ENCODE data around the gene SUSD1. TPM values are rescaled to one million over a fixed set of nuclear protein-coding genes. Genes with fewer than 3 reads are reported as not detected.

Gene SUSD1
- total and polyA plus RNA-seq, 4 donors, result 1.2 to 19.0 (median 3.2) TPM

- TF ChIP-seq TAF1 (conservative IDR thresholded peaks at IDR 0.05), result no peak
- no peak for TF ChIP-seq CTCF (IDR thresholded peaks at IDR 0.05; ENCODE audit: low read depth, low read length, missing input control)
- no peak for TF ChIP-seq FOXA2 (IDR thresholded peaks at IDR 0.05)
- no peak for TF ChIP-seq REST (IDR thresholded peaks at IDR 0.05)
- no peak for TF ChIP-seq YY1 (IDR thresholded peaks at IDR 0.05)
- no peak for TF ChIP-seq ZBTB33 (IDR thresholded peaks at IDR 0.05)
- Histone ChIP-seq H3K36me3 (ENCODE audit: control insufficient read depth in 4 of 4, insufficient read depth in 3 of 4, low read depth in 1 of 4, low read length in 3 of 4) (no peaks in the 10 kb centered on the region), H3K9me3 (ENCODE audit: control insufficient read depth in 4 of 4, low read length in 3 of 4) (no peaks in the 10 kb centered on the region), H3K4me1 (ENCODE audit: control insufficient read depth in 4 of 4, insufficient read depth in 4 of 4, low read length in 3 of 4) (peaks cover 6 to 51% (median 44%) of the 10 kb centered on the region in 4 donors), H3K27ac (ENCODE audit: low read depth in 1 of 2, low read length in 2 of 2) (peak overlapping the region; percentile 73 to 87), H3K9ac (ENCODE audit: low read depth in 1 of 2, low read length in 2 of 2) (peak overlapping the region in 1 of 2 donors; percentile 24), H3K4me3 (ENCODE audit: low read depth in 1 of 3, low read length in 3 of 3) (no peak overlapping the region), H3K27me3 (ENCODE audit: control insufficient read depth in 4 of 4, insufficient read depth in 4 of 4, low read length in 3 of 4) (no peaks in the 10 kb centered on the region)
- DNase-seq (ENCODE audit: low spot score), result no peak
- 70% methylated on average over 2 of the region's 2 CpGs for WGBS
Observed at GRCh38 chr9:112034216-112034611, 140.9 kb downstream of the SUSD1 start.

- peaks cover 6 to 51% (median 44%) of the 10 kb centered on the region in 4 donors for H3K4me1 ChIP-seq (ENCODE audit: control insufficient read depth in 4 of 4, insufficient read depth in 4 of 4, low read length in 3 of 4)
- no peak for TF ChIP-seq HNF4G (IDR thresholded peaks at IDR 0.05)
- no peak for TF ChIP-seq GABPA (IDR thresholded peaks at IDR 0.05 in 1 of 2, conservative IDR thresholded peaks at IDR 0.05 in 1 of 2)
- peak; percentile 51 to 80 for TF ChIP-seq JUND (IDR thresholded peaks at IDR 0.05)
- peak; percentile 77 to 78 for TF ChIP-seq HNF4A (conservative IDR thresholded peaks at IDR 0.05)
- no peak for TF ChIP-seq TAF1 (conservative IDR thresholded peaks at IDR 0.05)
- TF ChIP-seq FOXA1 (IDR thresholded peaks at IDR 0.05), result peak; percentile 95
- peak; percentile 85 for TF ChIP-seq SP1 (IDR thresholded peaks at IDR 0.05)
- TF ChIP-seq ZBTB33 (IDR thresholded peaks at IDR 0.05), result peak; percentile 49
- peak; percentile 97 to 98 for TF ChIP-seq RXRA (IDR thresholded peaks at IDR 0.05)
- TF ChIP-seq FOXA2 (IDR thresholded peaks at IDR 0.05), result peak; percentile 99
- TF ChIP-seq EGR1 (IDR thresholded peaks at IDR 0.05; ENCODE audit: low read depth in 2 of 2), result peak in 1 of 2 donors; percentile 10
- no peak for TF ChIP-seq CTCF (IDR thresholded peaks at IDR 0.05; ENCODE audit: low read depth, low read length, missing input control)
- TF ChIP-seq RAD21 (IDR thresholded peaks at IDR 0.05), result peak; percentile 41 to 53
- TF ChIP-seq NR2F2 (IDR thresholded peaks at IDR 0.05), result peak; percentile 87
- no peak for TF ChIP-seq ATF3 (IDR thresholded peaks at IDR 0.05)
- peak; percentile 27 for TF ChIP-seq MAX (IDR thresholded peaks at IDR 0.05)
Observed at GRCh38 chr9:112033237-112034215, 141.6 kb downstream of the SUSD1 start.

More at GRCh38 chr9:112033237-112034215, 141.6 kb downstream of the SUSD1 start:
- Histone ChIP-seq H3K27me3 (ENCODE audit: control insufficient read depth in 4 of 4, insufficient read depth in 4 of 4, low read length in 3 of 4) (no peaks in the 10 kb centered on the region), H3K27ac (ENCODE audit: low read depth in 1 of 2, low read length in 2 of 2) (peak overlapping the region; percentile 73 to 87), H3K4me3 (ENCODE audit: low read depth in 1 of 3, low read length in 3 of 3) (no peak overlapping the region), H3K9me3 (ENCODE audit: control insufficient read depth in 4 of 4, low read length in 3 of 4) (no peaks in the 10 kb centered on the region), H3K9ac (ENCODE audit: low read depth in 1 of 2, low read length in 2 of 2) (peak overlapping the region in 1 of 2 donors; percentile 24), H3K36me3 (ENCODE audit: control insufficient read depth in 4 of 4, insufficient read depth in 3 of 4, low read depth in 1 of 4, low read length in 3 of 4) (no peaks in the 10 kb centered on the region)
- no peak for DNase-seq (ENCODE audit: low spot score)
- WGBS, result 47% methylated on average over 9 of the region's 9 CpGs

Measured in liver (tissue), 9 donors.